Inflammatory macrophage (primary cell): ENCODE measurements around the gene AP3D1.
"Not testable (repeated sequence)": the region's sequence is repeated elsewhere in the genome, so short reads cannot be mapped to it uniquely, and the experiment has no call there.

Experiments
- DNase-seq, 2 donors: peaks; one replicate each; pipeline ENCODE4 v3.0.0-alpha.2; 2020 to 2022
- total RNA-seq, 18 experiments: gene quantifications; one replicate each; lab custom pipeline; 2026; ENCODE audit warnings: mixed read lengths in 6 of 18, inconsistent platforms in 2 of 18; lab: John Stamatoyannopoulos, UW

Gene AP3D1
- 136 to 309 (median 204) reads per million in 18 experiments for total RNA-seq

DNA sequence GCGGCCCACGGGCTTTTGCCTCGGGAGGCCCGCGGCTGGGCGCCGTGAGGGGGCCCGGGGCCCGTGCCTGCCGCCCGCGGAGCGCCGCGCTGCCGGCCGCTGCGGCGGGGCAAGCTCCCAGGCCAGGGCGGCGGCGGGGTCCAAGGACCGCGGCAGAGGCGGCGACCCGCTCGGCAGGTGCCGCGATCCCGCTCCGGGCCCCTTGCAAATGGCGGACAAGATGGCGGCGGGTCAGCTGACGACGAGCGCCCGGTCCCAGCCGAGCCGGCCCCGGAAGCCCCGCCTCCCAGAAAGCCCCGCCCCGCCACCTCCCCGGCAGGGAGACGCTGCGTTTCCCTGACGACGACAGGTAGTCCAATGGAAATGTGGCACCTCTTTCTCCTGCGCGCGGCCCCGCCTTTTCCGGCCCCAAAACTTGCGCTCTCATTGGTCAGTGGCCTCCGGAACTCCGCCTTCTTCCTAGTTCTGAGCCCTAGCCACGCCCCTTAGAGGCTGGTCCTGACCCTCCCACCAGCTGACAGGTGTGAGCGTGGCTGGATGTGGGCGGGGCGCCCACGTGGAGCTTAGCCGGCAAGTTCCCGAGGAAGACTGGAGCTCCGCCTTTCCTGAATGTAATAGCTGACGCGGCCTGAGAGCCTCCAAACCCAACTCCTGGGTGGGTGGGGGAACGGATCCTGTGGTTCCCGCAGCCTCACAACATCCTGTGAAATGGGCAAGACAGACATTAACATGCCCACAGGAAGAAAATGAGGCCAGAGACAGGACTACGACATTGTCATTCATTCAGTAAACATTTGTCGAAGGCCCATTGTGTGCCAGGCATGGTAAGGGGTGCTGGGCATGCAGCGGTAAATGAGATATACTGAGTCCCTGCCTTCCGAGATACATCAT lies at the start of gene AP3D1:
TSS of gene AP3D1 (minus strand) at position 228 of the 891 bp plus-strand sequence. CDS start 232 bp downstream, outside the sequence.
- peak; percentile 100 for DNase-seq

DNA sequence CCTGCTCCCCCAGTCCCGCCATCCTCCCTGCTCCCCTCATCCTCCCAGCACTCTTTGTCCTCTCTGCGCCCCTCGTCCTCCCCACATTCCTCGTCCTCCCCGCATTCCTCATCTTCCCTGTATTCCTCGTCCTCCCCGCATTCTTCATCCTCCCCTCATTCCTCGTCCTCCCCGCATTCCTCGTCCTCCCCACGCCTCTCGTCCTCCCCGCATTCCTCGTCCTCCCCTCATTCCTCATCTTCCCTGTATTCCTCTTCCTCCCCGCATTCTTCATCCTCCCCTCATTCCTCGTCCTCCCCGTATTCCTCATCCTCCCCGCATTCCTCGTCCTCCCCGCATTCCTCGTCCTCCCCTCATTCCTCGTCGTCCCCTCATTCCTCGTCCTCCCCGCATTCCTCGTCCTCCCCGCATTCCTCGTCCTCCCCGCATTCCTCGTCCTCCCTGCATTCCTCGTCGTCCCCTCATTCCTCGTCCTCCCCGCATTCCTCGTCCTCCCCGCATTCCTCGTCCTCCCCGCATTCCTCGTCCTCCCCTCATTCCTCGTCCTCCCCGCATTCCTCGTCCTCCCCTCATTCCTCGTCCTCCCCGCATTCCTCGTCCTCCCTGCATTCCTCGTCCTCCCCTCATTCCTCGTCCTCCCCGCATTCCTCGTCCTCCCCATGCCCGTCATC lies 49.4 kb upstream of the AP3D1 start:
- not testable (repeated sequence) for DNase-seq

DNA sequence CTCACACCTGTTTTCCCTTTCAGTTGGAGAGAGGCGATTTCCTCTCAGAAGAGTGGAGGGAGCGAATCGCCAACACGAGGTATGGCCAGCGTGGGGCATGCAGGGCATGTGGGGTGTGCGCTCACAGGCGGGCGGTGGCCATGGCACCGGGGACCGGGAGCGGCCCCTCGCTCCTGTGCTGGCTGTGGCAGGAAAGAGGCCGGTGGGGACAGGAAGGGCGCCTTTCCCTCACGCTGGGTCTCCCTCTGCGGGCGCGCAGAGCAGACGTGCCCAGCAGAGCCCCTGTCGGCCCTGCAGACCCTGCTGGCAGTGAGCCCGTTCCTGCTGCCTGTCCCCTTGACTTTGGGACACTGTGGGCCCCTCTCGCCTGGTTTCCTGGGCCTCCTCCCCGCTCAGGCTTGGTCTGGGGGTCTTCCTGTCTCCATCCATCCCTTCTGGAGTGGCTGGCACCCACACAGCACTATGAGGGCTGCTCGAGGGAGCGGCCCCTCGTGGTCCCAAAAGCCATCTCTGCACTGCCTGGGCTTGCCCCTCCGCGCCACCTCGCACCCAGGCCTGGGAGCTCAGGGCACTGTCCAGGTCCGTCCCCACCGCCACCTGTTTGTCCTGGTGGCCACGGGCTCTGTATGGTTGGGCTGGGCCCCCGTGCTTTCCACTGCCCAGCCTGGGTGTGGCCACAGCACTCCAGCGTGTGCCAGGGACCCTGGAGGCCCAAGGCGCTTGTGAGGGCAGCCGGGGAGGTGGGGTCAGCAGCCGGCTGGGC lies 48.7 kb upstream of the AP3D1 start:
- DNase-seq: no peak

DNA sequence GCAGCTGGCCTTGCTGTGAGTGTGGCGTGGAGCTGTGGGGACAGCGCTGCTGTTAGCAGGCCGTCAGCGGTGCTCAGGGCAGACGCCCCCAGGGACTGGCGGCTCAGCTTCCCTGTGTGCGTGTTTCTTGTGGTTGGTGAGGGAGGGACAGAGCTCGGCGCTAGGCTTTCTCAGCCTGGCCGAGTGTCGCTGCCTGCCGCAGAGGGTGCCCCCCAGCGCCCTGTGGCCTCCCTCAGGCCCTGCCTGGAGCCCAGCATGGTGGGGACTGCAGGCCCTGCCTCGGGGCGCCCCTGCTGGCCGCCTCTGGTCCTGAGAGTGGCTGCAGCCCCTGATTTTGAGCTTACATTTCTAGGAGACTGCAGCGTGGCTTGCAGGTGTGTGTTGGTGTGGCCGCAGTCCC lies 47.8 kb upstream of the AP3D1 start:
- DNase-seq: no peak

DNA sequence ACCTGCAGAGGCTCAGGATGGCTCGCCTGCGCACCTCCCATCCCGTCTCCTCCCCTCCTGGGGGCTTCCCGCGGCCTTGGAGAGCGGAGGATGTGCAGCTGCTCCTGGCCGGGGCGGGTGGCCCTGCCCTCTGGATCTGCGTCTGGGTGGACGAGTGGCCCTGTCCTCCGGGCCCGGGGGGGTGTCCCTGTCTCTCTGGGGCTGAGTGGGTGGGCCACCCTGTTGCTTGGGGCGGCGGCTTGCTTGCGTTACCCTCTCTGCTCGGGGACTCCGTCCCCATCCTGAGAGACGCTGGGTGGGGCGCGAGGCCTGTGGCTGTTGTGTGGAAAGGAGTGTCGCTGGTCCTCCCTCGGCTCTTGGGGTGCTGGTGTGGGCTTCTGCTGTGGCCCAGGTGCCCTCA lies 47.0 kb upstream of the AP3D1 start:
- no peak for DNase-seq

DNA sequence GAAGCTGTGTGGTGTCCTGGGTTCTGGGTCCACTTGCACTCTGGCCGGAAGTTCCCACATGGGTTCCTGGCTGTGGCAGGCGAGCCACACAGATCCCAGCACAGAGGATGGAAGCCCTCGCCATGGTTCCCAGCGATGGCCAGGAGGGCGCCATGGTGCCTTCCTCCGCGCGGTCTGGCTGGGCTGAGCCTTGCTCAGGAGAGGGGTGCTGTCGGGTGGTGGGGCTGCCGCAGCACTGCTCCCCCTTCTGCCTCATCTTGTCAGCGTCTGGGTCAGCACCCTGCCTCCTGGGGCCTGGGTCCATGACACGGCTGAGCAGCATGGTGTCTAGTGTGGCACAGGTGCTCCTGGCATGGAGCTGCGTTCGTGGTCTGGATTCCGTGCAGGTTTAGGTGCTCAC lies 45.9 kb upstream of the AP3D1 start:
- DNase-seq: no peak

DNA sequence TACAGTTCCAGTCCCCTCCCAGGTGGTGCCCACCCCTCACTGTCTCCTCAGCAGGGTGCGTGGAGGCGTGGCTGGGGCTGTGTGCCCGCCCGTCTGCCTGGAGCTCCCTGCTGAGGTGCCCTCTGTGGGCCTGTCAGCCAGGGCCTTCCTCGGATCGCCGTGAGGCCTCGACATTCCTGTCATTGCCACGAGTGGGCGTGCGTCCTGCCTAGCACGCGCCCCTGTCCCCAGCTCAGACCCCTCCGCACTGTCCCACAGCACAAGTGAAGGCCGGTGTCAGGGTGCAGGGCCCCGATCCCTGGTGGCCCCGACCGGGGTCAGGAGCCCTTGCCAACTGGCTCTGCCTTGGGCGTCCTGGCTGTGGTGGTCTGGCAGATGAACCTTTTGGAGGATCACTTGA lies 44.5 kb upstream of the AP3D1 start:
- no peak for DNase-seq

DNA sequence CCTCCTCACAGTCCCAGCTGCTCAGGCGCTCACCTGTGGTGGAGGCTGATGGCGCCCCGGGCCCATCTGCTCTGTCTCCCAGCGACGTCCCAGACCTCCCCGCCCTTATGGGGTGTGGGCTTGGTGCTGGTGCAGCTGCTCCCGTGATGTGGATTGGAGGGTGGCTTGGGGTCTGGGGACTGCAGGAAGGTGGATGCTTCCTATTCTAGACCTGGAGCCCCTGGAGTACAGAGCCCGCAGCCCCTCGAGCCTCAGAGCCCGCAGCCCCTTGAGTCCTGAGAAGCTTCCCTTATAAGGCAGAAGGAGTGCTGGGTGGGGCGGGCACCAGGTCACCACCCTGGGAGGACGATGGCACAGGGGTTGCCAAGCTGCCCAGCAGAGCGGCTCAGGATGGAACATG lies 44.0 kb upstream of the AP3D1 start:
- DNase-seq: no peak

DNA sequence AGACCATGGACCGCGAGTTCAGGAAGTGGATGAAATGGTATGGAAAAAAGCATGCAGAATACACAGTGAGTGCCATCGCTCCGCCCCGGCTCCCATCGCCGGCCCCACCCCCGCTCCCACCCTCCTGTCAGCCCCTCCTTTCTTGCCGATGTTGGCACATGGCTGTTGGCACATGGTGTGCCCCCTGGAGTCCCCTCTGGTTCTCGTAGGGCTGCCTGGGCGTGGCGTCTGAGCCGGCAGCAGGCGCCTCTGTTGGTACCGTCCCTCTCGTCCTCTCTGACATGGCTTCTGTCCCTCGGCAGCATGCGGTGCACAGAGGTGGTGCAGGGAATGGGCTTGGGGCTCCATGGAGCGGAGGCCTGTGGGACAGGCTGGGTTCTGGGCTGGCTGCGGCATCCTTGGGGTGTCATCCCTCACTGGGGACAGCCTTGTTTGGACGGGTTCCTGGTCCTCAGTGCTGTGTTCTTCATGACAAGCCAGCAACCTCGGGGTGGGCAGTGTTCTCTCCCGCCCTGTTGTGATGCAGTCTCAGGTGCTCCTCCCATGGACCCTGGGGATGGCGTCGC lies 43.2 kb upstream of the AP3D1 start:
- DNase-seq: no peak

DNA sequence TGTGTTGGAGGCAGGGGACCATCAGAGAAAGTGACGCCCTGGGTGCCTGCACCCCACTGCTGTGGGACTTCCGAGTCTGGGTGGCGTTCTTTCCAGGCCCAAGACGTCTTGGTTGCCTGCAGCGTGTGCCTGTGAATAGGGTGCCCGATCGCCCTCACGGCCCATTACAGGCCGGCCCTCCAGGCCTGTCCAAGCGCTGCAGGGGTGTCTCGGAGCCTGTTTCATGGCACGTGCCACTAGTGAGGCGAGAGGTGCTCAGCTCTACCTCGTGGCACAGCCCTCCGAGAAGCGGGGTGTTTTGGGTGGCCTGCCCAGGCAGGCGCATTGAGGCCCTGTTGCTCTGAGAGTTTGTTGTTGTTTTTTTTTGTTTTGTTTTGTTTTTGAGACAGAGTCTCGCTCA lies 42.4 kb upstream of the AP3D1 start:
- DNase-seq: no peak

DNA sequence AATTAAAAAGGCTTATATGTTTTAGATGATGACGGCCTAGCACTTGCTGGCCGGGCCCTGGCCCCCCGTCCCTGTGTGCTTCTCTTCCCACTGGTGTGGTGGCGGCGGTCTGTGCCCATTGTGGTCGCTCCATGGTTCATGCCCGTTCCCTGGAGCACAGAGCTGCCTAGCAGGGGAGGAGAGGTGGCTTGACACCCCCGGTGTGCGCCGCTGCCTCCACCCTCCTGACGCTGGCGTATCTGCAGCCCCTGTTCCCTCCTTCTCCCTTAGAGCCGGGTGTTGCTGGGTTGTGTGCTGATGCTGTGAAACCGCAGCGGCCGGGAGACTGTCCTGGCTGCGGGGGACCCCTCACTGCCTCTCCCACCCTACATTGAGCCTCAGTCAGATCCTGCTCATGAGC lies 41.5 kb upstream of the AP3D1 start:
- DNase-seq: no peak

DNA sequence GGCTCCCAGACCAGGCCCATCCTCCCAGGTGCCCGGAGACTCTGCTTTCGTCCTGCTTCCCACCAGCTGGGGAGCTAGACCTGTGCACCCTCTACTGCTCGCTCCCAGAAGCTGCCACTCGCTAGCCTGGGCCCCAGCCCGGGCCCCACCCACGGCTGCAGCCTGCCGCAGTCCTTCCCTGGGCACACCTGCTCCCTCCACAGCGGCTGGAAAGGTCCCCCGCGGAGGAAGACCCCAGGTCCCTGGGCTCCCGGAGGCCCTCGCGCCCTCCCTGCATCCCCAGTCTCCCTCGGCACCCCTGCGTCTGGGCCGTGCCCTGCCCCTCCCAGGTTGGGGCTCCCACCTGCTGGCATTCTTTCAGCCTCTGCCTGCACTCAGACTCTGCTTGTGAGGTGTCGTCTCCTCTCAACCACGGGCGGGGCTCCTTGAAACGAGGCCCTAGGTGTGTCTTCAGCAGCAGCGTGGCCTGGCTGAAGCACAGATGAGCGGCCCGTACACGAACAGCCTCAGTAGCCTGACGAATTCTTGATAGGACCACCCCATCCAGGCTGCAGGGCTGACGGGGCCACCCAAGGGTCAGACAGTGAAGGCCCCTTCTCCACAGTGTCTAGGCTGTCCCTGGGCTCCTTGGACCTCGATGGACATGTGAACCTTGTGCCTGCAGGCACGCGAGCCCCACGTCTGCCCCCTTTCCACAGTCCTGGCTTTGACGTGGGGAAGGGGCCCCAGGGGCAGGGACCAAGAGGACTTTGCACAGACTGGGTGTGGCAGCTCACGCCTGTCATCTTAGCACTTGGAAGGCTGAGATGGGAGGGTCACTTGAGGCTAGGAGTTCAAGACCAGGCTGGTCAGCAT lies 40.3 kb upstream of the AP3D1 start:
- DNase-seq: no peak

DNA sequence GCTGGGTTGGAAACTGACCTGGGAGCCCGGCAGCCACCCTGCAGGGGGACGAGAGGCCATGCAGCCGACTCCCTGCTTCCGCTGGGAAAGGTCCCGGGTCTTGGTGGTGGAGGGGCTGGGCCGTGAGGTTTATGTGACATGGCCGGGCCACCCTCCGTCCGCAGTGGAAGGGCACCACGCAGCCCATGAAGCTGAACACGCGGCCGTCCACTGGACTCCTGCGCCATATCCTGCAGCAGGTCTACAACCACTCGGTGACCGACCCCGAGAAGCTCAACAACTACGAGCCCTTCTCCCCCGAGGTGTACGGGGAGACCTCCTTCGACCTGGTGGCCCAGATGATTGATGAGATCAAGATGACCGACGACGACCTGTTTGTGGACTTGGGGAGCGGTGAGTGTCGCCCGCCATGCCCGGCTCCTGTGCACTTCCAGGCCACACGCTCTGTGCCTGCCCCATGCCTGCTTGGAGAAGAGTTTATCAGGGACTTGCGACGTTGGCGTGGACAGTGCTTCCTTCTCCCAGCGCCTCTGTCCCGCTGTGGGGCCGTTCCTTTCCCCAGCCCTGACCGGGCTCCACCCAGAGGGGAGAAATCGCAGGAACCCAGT lies 39.6 kb upstream of the AP3D1 start:
- DNase-seq: no peak

DNA sequence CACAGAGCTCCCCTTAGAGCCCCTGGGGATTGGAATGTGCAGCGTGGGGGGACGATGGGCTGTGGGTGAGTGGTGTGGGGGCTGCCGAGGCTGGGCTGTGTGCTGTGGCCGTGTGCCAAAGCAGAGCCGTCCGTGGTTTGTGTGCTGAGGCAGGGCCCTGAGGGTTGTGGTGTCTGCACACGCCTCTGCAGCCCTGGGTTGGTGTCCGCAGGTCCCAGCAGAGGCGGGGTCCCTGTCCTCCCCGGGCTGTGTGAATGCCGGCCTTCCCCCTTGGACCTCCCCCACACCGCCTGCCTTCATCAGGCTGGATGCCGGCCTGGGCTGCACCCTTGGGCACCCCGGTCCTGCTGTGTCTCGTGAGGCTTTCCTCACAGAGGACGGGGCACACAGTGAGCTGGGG lies 38.5 kb upstream of the AP3D1 start:
- no peak for DNase-seq

DNA sequence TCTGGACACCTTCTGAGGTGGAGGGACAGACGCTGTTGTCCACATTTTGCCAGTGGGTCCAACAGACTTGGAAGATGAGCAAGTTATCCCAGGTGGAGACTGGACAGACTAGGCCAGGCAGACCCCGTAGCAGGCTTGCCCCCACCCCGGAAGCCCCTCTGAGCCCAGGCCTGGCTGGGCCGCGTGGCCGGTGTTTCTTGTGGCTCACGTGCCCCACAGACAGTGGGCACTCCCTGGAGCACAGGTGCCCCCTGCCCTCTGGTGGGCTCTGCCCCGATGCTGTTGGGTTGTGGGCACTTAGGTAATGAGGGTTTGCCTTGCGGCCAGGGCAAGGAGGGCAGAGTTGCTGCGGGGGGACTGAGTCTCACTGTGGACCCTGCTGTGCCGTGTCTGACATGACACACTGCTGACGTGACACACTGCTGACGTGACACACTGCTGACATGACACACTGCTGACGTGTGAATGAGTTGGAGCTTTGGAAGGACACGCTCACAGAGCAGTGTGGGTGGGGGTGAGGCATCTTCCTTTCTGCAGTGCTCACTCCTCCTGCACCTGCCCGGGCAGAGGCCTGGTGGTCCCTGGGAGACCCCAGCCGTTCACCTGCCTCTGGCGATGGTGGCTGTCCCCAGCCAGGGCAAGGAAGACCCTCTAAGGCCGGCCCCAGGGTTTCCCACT lies 37.5 kb upstream of the AP3D1 start:
- DNase-seq: peak; percentile 20 to 69

DNA sequence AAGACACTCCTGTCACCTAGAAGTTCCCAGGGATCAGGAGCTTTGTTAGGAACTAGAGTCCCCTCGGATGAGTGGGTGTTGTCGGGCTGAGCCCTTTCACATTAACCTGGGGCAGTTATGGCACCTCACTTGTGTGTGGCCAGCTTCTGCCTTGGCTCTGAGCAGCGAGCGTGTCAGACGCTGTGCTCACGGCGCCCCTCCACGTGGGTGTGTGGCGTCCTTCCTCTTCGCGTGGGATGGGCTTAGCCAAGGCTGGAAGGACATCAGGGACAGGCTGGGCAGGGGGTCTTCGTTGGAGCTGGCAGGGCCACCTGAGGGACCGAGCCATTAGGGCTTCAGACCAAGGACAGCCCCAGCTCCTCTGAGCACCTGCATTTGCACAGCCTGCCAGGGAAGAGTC lies 35.8 kb upstream of the AP3D1 start:
- peak; percentile 47 to 85 for DNase-seq

DNA sequence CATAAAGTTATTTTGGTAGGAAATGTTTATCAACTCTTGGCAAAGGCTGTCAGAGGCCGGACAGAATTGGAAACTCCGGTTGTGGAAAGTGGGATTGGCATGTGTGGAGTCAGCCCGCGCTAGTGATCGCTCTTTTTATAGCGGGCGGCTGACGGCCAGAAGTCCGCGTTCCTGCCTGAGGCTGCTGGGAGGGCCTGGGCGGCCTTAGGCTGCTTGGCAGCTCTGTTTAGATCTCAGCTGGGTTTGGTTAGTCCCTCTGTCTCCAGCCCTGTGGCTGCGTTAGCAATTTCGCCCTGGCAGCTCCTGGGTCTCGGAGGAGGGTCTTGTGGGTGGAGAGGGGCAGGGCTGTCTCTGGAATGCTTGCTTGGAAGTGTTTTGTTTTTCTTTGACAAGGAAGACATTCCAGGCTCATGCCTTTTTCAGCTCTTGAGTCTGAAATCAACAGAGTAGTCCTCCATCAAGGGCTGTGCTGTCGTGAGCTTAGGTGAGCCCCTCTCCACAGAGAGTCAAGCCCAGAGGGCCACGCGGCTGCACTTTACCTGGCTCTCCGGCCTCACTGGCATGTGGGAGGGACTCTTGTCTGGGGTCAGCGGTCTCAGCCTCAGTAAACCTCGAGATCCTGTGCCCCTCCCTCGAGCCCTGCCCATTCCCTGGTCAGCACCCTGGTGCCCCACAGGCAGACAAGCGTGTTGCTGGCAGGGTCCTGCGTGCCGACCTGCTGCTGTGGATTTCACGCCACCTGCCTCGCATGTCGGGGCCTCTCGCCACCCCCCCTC lies 34.9 kb upstream of the AP3D1 start:
- no peak for DNase-seq

DNA sequence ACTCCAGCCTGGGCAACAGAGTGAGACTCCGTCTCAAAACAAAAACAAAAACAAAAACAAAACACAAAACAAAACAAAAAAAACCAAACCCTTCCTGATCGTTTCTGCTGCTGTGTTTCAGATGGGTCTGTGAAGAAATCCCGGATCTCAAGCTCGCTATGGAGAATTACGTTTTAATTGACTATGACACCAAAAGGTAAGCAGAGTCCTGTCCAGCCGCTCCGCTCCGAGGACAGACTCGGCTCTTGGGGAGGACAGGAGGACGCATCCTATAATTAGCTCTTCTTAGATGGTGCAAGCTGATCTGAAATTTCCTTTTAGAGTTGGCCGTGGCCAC lies 34.3 kb upstream of the AP3D1 start:
- no peak for DNase-seq

DNA sequence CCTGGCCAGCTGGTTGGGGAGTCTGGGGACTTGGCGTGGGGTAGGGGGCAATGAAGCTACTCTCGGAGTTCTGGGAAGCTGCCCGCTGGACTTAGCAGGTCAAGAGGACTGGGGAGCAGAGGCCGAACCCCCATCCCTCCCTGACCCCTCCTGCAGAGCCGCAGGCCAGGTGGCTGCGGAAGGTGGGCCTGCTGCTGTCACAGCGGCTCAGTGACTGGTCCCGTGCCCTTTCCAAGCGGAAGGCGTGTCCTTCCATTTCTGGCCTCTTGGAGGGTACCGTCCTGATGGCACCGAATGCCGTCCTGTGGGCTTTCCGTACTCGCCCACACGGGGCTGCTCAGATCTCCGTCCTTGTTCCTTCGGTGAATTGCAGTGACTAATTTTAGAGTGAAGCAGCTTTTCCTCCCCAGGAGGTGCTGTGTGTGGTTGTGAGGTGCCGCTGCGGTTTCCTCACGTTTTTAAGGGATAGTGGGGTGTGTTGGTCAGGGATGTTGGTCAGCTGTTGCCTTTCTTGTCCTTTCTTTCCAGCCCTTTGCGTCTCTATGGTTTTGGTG lies 33.1 kb upstream of the AP3D1 start:
- DNase-seq: peak in 1 of 2 donors; percentile 33

DNA sequence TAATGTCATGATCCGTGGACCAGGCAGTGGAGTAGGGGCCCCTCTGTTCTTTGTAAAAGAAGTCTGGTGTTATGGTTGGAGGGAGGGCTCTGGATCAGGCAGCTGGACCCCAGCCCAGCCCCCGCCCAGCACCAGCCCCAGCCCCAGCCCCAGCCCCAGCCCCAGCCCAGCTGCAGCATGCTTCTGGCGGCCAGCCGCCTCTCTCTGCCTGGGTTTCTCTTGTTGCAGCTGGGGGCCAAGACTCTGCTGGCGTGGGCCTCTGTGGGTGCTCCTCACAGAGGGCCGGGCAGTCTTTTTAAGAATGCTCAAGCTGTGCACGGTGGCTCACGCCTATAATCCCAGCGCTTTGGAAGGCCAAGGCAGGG lies 30.2 kb upstream of the AP3D1 start:
- DNase-seq: no peak
